Peyer's patch (tissue), 4 donors: ENCODE data around the gene OBSCN. TPM values are rescaled to one million over a fixed set of nuclear protein-coding genes. Genes with fewer than 3 reads are reported as not detected.
A peak's percentile ranks its signal among the peaks of the same experiment; 100 is the strongest.

ENCODE experiments used
- DNase-seq, 3 donors: peaks; one replicate each; pipeline ENCODE4 v3.0.0-alpha.2; 2017 to 2019
- H3K27ac ChIP-seq, 4 donors: fragments of 200-600 bp; sonication (generic); one replicate each; pipeline ENCODE4 v1.5.1; 2016 to 2019
- H3K27me3 ChIP-seq, 2 donors: fragments of 200-600 bp; sonication (generic); one replicate each; pipeline ENCODE4 v1.5.1; 2019
- H3K36me3 ChIP-seq, 3 donors: fragments of 200-600 bp; sonication (generic); one replicate each; pipeline ENCODE4 v1.5.1; 2016 to 2019
- H3K4me1 ChIP-seq, 4 donors: fragments of 200-600 bp; sonication (generic); one replicate each; pipeline ENCODE4 v1.5.1; 2016 to 2019
- H3K4me3 ChIP-seq, 4 donors: fragments of 200-600 bp; sonication (generic); 1 replicate in 3 of 4; 2 replicates in 1 of 4; pipeline ENCODE4 v1.5.1; 2016 to 2019; ENCODE audit warnings: mild to moderate bottlenecking in 1 of 4
- H3K9me3 ChIP-seq, 4 donors: fragments of 200-600 bp; sonication (generic); one replicate each; pipeline ENCODE4 v1.5.1; 2016 to 2019; ENCODE audit warnings: mild to moderate bottlenecking in 1 of 4
- CTCF ChIP-seq, 6 experiments: fragments of 450-650 bp in 4 of 6; fragments of 200-600 bp in 2 of 6; sonication (generic) in 1 of 6; IDR thresholded peaks; one replicate each; pipeline ENCODE4 v1.5.1; 2017 to 2019; ENCODE audit warnings: antibody characterized with exemption in 6 of 6, mild to moderate bottlenecking in 3 of 6, moderate library complexity in 1 of 6
- POLR2A ChIP-seq, 2 donors: fragments of 450-650 bp; IDR thresholded peaks; one replicate each; pipeline ENCODE4 v1.5.1; 2017; ENCODE audit warnings: antibody characterized with exemption in 2 of 2, mild to moderate bottlenecking in 2 of 2, moderate library complexity in 2 of 2
- total RNA-seq, 4 donors: library from RNA; depleted of rRNA; stranded (reverse); fragments of >200 nt; gene quantifications; one replicate each; pipeline ENCODE4 v1.1.0, GENCODE V29; 2016

Gene OBSCN
- total RNA-seq, 4 donors from 2014 or later = 5.8 to 136 (median 34.4) TPM

GRCh38 chr1:228350179-228350742, 142.4 kb downstream of the OBSCN start:
- H3K27me3 ChIP-seq = no peaks in the 10 kb centered on the region
- H3K27ac ChIP-seq = no peak overlapping the region
- TF ChIP-seq POLR2A (IDR thresholded peaks at IDR 0.05) = no peak
- H3K4me3 ChIP-seq = no peak overlapping the region
- no peaks in the 10 kb centered on the region for H3K9me3 ChIP-seq
- no peaks in the 10 kb centered on the region for H3K36me3 ChIP-seq
- no peak for DNase-seq
- no peaks in the 10 kb centered on the region for H3K4me1 ChIP-seq

- no peaks in the 10 kb centered on the region for H3K4me1 ChIP-seq
- H3K36me3 ChIP-seq = no peaks in the 10 kb centered on the region
- no peak overlapping the region for H3K27ac ChIP-seq
- TF ChIP-seq POLR2A (IDR thresholded peaks at IDR 0.05) (no peak), CTCF (IDR thresholded peaks at IDR 0.05) (no peak)
- no peak overlapping the region for H3K4me3 ChIP-seq
- no peaks in the 10 kb centered on the region for H3K9me3 ChIP-seq
- no peaks in the 10 kb centered on the region for H3K27me3 ChIP-seq
- DNase-seq = peak in 1 of 3 donors; percentile 44
These were observed 143.3 kb downstream of the OBSCN start for GRCh38 chr1:228350831-228351781.

GRCh38 chr1:228351850-228352249, 144.0 kb downstream of the OBSCN start:
- H3K27me3 ChIP-seq = no peaks in the 10 kb centered on the region
- TF ChIP-seq POLR2A (IDR thresholded peaks at IDR 0.05) = no peak
- TF ChIP-seq CTCF (IDR thresholded peaks at IDR 0.05) = no peak
- no peak for DNase-seq

GRCh38 chr1:228352677-228353481, 145.0 kb downstream of the OBSCN start:
- Histone ChIP-seq H3K36me3 (no peaks in the 10 kb centered on the region), H3K27me3 (no peaks in the 10 kb centered on the region), H3K4me3 (no peak overlapping the region), H3K9me3 (no peaks in the 10 kb centered on the region), H3K4me1 (no peaks in the 10 kb centered on the region), H3K27ac (no peak overlapping the region)
- DNase-seq = no peak
- TF ChIP-seq CTCF (IDR thresholded peaks at IDR 0.05) (no peak), POLR2A (IDR thresholded peaks at IDR 0.05) (no peak)

More at GRCh38 chr1:228351850-228352249, 144.0 kb downstream of the OBSCN start:
- Histone ChIP-seq H3K9me3 (no peaks in the 10 kb centered on the region), H3K4me3 (no peak overlapping the region), H3K36me3 (no peaks in the 10 kb centered on the region), H3K27ac (no peak overlapping the region), H3K4me1 (no peaks in the 10 kb centered on the region)

GRCh38 chr1:228353601-228354371, 145.9 kb downstream of the OBSCN start:
- no peak overlapping the region for H3K4me3 ChIP-seq
- no peaks in the 10 kb centered on the region for H3K9me3 ChIP-seq
- no peak for DNase-seq
- TF ChIP-seq CTCF (IDR thresholded peaks at IDR 0.05) = no peak
- H3K27ac ChIP-seq = no peak overlapping the region
- H3K27me3 ChIP-seq = no peaks in the 10 kb centered on the region
- H3K36me3 ChIP-seq = no peaks in the 10 kb centered on the region
- H3K4me1 ChIP-seq = no peaks in the 10 kb centered on the region
